PC-9 (cell line): ENCODE measurements around the gene CEP170.

Experiments used
- EZH2 ChIP-seq: fragments of 200-600 bp; sonication (generic); IDR thresholded peaks from 2 replicates; pipeline ENCODE4 v1.8.0; 2017; ENCODE audit warnings: antibody characterized with exemption, low read depth
- TF ChIP-seq, protein P1 (sequence below): fragments of 200-600 bp; sonication (generic); conservative IDR thresholded peaks from 2 replicates; pipeline ENCODE4 v1.6.1; 2017; ENCODE audit warnings: mixed run types, antibody characterized with exemption, mild to moderate bottlenecking, moderate library complexity

GRCh38 chr1:243255791-243256512 lies 871 bp upstream of the CEP170 start, which contains the start of gene SDCCAG8:
- TF ChIP-seq, protein P1, sequence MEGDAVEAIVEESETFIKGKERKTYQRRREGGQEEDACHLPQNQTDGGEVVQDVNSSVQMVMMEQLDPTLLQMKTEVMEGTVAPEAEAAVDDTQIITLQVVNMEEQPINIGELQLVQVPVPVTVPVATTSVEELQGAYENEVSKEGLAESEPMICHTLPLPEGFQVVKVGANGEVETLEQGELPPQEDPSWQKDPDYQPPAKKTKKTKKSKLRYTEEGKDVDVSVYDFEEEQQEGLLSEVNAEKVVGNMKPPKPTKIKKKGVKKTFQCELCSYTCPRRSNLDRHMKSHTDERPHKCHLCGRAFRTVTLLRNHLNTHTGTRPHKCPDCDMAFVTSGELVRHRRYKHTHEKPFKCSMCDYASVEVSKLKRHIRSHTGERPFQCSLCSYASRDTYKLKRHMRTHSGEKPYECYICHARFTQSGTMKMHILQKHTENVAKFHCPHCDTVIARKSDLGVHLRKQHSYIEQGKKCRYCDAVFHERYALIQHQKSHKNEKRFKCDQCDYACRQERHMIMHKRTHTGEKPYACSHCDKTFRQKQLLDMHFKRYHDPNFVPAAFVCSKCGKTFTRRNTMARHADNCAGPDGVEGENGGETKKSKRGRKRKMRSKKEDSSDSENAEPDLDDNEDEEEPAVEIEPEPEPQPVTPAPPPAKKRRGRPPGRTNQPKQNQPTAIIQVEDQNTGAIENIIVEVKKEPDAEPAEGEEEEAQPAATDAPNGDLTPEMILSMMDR, result no peak
- no peak for TF ChIP-seq EZH2
